H4 (cell line): Measurements from ENCODE around the gene CCDC60. TPM values are rescaled to one million over a fixed set of nuclear protein-coding genes. Genes with fewer than 3 reads are reported as not detected.

Experiments used
- DNase-seq: peaks from one replicate; pipeline ENCODE4 v3.0.0-alpha.2; 2015; ENCODE audit warnings: low spot score
- total RNA-seq: library from RNA; depleted of rRNA; stranded (reverse); fragments of >200 nt; shearing (Covaris generic); gene quantifications from 2 replicates; pipeline ENCODE4 v1.2.3, GENCODE V29; 2014

Gene CCDC60
- total RNA-seq, 1 experiment from 2014 or later, result not detected

- peak; percentile 27 for DNase-seq
These were observed 111.9 kb downstream of the CCDC60 start for GRCh38 chr12:119446459-119446858.

GRCh38 chr12:119447126-119447525 is 112.6 kb downstream of the CCDC60 start:
- DNase-seq, result no peak

- no peak for DNase-seq
These were observed 113.1 kb downstream of the CCDC60 start for GRCh38 chr12:119447618-119448017.

- DNase-seq, result peak; percentile 12
These were observed 114.1 kb downstream of the CCDC60 start for GRCh38 chr12:119448611-119449131.

GRCh38 chr12:119450771-119451170 is 116.2 kb downstream of the CCDC60 start:
- DNase-seq, result no peak

GRCh38 chr12:119456824-119457223 is 122.3 kb downstream of the CCDC60 start:
- no peak for DNase-seq

- no peak for DNase-seq
These were observed 122.7 kb downstream of the CCDC60 start for GRCh38 chr12:119457271-119457670.

GRCh38 chr12:119459481-119459880 is 125.0 kb downstream of the CCDC60 start:
- no peak for DNase-seq

GRCh38 chr12:119460876-119461275 is 126.3 kb downstream of the CCDC60 start:
- DNase-seq, result no peak

GRCh38 chr12:119461636-119462214 is 127.2 kb downstream of the CCDC60 start:
- no peak for DNase-seq

- no peak for DNase-seq
These were observed 128.8 kb downstream of the CCDC60 start for GRCh38 chr12:119463211-119463926.

GRCh38 chr12:119468296-119468695 is 133.8 kb downstream of the CCDC60 start:
- no peak for DNase-seq

GRCh38 chr12:119475650-119476049 is 141.1 kb downstream of the CCDC60 start:
- DNase-seq, result no peak

- DNase-seq, result no peak
These were observed 142.4 kb downstream of the CCDC60 start for GRCh38 chr12:119476951-119477350.

- DNase-seq, result peak; percentile 7
These were observed 144.6 kb downstream of the CCDC60 start for GRCh38 chr12:119479121-119479561.

GRCh38 chr12:119480551-119480950 is 146.0 kb downstream of the CCDC60 start:
- no peak for DNase-seq

- DNase-seq, result no peak
These were observed 152.1 kb downstream of the CCDC60 start for GRCh38 chr12:119486599-119487154.

- DNase-seq, result no peak
These were observed 157.3 kb downstream of the CCDC60 start for GRCh38 chr12:119491814-119492213.

- no peak for DNase-seq
These were observed 165.7 kb downstream of the CCDC60 start for GRCh38 chr12:119500209-119500608.

GRCh38 chr12:119501052-119501451 is 166.5 kb downstream of the CCDC60 start:
- DNase-seq, result no peak

- no peak for DNase-seq
These were observed 170.5 kb downstream of the CCDC60 start for GRCh38 chr12:119505001-119505400.

- DNase-seq, result no peak
These were observed 178.4 kb downstream of the CCDC60 start for GRCh38 chr12:119512772-119513497.
